Testis (tissue), 2 donors: ENCODE results near the gene CAMKMT.

Source experiments
- POLR2A ChIP-seq: fragments of 450-650 bp; IDR thresholded peaks from one replicate; pipeline ENCODE4 v1.6.1; 2017; ENCODE audit warnings: antibody characterized with exemption, mild to moderate bottlenecking, moderate library complexity
- TF ChIP-seq, protein P1 (sequence below), 3 experiments: fragments of 450-650 bp in 2 of 3; fragments of 200-600 bp in 1 of 3; sonication (generic) in 1 of 3; IDR thresholded peaks; one replicate each; pipeline ENCODE4 v1.5.1; 2016 to 2019; ENCODE audit warnings: antibody characterized with exemption in 3 of 3, mild to moderate bottlenecking in 2 of 3, moderate library complexity in 1 of 3

- TF ChIP-seq, protein P1, sequence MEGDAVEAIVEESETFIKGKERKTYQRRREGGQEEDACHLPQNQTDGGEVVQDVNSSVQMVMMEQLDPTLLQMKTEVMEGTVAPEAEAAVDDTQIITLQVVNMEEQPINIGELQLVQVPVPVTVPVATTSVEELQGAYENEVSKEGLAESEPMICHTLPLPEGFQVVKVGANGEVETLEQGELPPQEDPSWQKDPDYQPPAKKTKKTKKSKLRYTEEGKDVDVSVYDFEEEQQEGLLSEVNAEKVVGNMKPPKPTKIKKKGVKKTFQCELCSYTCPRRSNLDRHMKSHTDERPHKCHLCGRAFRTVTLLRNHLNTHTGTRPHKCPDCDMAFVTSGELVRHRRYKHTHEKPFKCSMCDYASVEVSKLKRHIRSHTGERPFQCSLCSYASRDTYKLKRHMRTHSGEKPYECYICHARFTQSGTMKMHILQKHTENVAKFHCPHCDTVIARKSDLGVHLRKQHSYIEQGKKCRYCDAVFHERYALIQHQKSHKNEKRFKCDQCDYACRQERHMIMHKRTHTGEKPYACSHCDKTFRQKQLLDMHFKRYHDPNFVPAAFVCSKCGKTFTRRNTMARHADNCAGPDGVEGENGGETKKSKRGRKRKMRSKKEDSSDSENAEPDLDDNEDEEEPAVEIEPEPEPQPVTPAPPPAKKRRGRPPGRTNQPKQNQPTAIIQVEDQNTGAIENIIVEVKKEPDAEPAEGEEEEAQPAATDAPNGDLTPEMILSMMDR (IDR thresholded peaks at IDR 0.05) = no peak
- no peak for TF ChIP-seq POLR2A
These were observed 183.3 kb downstream of the CAMKMT start for GRCh38 chr2:44545005-44545404.
